Measurements from ENCODE around the gene PIERCE2.
A peak's percentile ranks its signal among the peaks of the same experiment; 100 is the strongest.
"Not testable (repeated sequence)": the region's sequence is repeated elsewhere in the genome, so short reads cannot be mapped to it uniquely, and the experiment has no call there.

Gene PIERCE2, protein sequence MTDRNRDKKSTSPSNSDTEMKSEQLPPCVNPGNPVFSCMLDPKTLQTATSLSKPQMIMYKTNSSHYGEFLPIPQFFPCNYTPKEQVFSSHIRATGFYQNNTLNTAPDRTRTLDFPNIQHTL

DNA sequence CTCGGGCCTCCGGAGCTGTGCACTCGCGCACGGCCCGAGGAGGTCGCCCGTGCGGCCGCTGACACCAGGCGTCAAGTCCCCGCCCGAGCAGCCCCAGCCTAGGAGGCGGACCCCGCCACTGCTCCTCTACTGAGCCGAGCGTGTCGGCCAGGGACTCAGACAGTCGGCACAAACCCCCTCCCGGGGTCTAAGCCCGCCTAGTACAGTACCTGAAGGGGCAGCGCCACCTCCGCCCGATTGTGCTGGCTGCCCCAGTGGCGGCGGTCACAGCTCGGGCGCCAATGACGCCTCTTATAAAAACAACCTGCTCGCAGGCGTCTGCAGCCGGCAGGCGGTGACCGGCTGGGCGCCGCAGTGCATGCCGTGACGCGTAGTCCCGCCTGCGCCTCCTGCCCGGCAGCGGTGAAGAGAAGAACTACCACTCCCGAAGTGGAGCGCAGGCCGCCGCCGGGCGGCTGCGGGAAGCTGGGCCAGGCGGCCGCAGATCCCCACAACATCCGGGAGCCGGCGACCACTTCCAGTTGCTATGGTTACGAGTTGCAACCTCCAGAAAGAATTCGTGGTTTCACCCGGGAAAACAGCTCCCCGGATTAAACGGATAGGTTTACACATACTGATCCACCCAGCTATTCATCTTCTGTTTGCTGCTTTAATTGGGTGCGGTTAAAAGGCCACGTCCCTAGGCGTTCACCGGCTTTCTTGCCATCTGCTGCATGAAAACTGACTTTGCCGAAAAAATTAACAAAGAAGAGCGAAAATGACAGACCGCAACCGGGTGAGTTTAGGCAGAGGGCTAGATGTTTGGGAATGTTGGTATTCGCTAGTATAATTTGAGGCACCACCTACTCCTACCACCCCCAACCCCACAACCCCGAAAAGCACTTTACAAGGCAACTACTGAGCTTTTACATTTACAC, at the start of gene PIERCE2, which contains the start of gene CCPG1:
PIERCE2 (plus strand) TSS at position 484 of the 917 bp plus-strand sequence; CDS start at position 758, 274 bp downstream.
CCPG1 (minus strand) TSS at position 348 of the 917 bp plus-strand sequence. CDS start 18,935 bp downstream, outside the sequence.
- peak; percentile 92 for DNase-seq

DNA sequence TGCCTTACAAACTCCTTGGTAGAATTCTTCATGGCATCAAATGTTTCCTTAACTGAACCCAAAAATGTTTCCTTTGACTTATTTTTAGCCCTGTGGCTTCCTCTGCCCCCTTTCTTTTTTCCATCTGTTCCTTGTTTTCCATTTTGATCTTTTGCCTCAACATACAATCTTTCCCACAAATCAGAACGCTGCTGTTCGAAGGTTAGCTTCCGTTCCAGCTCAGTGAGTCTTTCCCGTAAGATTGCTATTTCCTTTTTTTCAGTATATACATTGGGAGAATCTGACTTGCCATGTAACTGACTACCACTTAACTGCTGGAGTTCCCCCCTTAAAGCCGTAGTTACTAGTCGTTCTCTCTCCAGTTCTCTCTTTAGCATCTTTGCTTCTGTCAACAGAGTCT, 48.0 kb upstream of the PIERCE2 start:
- no peak for DNase-seq

DNA sequence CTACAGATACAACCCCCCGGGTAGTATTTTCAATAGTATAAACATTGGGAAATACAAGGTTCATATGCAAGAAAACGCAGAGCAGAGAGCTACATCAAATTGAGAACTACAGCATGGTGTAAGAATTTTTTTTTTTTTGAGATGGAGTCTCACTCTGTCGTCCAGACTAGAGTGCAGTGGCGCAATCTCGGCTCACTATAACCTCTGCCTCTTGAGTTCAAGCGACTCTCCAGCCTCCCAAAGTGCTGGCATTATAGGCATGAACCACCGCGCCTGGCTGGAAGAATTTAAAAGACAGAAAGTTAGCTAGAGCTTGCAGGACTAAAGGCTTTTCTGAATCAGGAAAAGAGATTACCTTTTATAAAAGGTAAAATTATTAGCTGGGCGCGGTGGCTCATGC, 47.2 kb upstream of the PIERCE2 start:
- no peak for DNase-seq

DNA sequence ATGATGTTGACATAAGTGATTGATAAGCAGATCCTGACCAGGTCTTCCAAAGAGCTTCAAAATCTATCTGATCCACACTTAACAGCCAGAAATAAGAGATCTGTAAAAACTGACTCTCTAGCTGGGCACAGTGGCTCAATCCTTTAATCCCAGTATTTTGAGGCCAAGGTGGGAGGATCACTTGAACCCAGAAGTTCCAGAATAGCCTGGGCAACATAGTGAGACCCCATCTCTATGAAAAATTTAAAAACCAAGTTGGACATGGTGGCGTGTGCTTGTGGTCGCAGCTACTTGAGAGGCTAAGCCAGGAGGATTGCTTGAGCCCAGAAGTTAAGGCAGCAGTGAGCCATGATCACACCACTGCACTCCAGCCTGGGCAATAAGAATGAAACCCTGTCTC, 45.7 kb upstream of the PIERCE2 start:
- DNase-seq = no peak

DNA sequence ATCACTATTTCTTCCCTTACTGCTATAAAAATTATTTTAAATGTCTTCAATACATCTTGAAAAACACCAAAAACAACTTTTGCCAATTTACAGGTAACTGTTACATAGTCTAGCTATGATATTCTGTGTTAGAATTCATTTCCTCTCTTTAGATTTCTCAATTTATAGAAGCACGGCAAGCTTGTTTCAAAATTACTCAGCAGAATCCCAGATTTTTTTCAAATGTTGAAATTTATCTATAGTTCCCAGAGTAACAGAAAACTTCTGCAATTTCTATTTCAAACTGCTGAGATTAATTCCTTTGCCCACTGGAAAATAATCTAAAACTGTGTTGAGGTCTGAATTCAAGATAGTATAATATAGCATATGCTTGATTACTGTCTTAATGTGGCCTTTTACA, 41.3 kb upstream of the PIERCE2 start:
- DNase-seq = no peak

DNA sequence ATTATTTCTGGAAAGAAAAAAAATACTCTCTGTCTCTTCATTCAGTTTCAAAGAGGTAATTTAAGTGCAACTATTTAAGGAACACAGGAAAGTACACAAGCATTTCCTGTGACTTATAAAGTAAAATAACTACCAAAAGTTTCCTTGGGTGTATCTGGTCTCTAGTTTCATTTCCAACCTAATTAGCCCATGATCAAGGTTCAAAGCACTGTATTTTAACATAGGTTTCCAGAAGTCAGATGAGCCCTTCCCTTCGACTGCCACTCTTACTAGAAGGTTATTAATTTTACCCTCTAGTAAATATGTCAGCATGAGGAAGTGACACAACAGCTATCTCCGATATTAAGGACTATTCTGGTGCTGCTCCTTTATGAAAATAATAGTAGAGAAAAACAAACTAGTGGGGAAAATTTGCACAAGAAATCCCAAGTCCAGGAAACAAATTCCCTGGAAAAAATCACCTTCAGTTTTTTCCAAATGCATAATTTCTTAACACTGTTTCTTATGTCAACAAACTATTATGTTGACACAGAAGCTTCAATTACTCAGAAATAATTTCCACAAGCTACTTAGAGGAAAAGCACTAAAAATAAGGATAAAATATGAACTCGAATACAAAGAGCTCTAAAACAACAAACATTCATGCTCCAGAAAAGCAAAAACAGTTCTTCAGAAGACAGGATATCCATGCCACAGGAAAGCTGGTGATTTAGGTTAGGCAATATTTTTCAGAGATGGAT, 35.4 kb upstream of the PIERCE2 start:
- DNase-seq = no peak

DNA sequence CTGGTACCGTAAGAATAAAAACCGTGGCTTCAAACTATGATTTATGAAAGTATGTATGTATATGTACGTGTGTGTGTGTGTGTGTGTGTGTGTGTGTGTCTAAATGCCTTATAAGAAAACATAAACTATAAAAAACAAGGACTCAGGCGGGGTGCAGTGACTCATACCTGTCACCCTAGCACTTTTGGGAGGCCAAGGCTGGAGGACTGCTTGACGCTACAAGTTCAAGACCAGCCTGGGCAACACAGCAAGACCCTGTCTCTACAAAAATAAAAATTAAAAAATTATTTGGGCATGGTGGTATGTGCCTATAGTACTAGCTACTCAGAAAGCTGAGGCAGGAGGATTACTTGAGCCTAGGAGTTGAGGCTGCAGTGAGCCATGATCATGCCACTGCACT, 29.2 kb upstream of the PIERCE2 start:
- DNase-seq = no peak

DNA sequence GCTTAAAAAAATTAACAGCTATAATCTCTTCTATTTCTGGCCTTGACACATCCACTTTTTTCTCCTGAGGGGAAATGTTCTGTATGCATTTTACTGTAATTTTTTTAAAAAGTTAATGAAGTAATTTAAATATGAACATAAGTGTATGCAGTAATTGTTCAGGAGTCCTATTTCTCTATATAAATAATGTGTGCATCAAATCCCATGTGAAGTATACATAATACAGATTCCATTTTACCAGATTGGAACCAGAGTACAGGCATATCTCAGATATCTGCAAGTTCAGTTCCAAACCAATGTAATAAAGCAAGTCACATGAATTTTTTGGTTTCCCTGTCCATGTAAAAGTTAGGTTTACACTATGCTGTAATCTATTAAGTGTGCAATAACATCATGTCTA, 26.7 kb upstream of the PIERCE2 start:
- no peak for DNase-seq

DNA sequence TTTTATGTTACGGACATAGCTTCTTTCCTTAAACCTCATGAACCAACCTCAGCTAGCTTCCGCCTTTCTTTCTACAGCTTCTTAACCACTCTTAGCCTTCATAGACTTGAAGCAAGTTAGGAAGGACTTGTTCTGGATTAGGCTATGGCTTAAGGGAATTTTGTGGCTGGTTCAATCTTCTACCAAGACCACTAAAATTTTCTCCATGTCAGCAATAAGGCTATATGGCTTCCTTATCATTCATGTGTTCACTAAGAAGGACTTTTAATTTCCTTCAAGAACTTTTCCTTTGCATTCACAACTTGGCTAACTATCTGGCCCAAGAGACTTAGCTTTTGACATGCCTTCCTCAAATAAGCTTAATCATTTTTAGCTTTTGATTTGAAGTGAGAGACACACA, 24.6 kb upstream of the PIERCE2 start:
- DNase-seq = no peak

DNA sequence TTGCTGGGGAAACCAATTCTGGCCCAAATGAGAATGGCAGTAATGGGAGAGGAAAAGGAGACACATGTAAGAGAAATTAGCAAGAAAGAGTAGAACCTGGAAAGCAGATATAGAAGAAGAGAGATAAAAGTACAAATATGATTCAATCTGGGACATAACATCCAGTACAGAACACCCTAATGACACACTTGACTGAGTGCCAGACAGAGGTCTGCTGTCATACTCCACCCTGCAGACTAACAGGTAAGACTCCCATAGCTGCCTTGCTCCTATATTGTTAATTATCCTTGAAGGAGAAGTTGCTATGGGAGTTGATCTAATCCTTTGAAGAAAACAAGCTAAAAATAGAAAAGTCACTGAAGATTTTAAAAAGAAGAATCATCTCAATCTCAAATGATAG, 21.3 kb upstream of the PIERCE2 start:
- no peak for DNase-seq

DNA sequence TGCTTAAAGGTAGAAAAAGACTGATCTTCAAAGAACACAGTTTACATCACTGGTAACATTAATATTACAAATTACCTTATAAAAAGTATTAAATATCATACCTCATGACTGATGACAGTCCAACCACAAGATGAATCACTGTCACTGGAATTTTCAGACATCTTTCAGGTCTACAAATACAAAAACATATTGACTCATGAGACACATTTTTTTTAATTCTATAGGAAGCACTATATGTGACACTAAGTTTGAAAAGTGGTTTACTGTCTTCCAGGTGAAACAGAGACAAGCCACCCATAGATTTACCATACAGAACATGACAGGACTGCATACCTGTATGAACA, 19.1 kb upstream of the PIERCE2 start:
- DNase-seq = no peak

DNA sequence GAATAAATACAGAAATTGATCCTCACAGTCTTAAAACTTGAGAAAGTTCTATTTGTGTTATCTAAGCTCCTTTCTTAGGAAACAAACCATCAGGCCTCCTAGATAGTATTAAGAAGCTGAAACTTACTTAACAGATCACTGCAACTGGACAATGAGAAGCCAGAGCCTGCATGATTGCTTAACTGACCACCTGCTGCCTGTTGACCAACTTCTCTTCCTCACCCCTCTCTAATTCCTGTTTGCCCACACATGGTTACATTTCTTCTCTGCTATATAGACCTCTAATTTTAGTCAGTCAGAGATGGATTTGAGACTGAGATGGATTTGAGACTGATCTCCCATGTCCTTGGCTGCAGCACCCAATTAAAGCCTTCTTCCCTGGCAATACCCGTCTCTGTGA, 13.6 kb upstream of the PIERCE2 start:
- no peak for DNase-seq

DNA sequence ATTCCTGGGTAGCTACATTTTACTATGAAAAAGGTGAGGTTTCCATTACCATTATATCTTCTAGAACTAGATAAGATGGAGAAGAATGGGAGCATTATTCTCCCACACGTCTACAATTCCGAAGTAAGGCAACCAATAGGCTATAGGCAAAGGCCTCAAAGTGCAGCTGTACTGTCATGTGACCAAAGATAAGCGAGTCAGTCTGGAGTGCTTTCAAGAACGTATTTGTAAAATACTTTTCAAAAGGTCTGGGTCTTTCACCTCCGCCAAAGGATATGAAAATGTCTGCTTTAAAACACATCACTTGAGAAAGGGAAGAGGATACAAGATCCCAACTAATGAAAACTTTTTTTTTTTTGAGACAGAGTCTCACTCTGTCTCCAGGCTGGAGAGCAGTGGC, 10.1 kb upstream of the PIERCE2 start:
- DNase-seq = no peak

DNA sequence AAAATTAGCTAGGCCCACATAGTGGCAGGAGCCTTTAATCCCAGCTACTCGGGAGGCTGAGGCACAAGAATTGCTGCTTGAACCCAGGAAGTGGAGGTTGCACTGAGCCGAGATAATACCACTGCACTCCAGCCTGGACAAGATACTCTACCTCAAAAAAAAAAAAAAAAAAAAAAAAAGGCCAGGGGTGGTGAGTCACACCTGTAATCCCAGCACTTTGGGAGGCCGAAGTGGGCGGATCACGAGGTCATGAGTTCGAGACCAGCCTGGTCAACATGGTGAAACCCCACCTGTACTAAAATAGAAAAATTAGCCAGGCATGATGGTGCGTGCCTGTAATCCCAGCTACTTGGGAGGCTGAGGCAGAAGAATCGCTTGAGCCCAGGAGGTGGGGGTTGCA, 8.2 kb upstream of the PIERCE2 start:
- not testable (repeated sequence) for DNase-seq

DNA sequence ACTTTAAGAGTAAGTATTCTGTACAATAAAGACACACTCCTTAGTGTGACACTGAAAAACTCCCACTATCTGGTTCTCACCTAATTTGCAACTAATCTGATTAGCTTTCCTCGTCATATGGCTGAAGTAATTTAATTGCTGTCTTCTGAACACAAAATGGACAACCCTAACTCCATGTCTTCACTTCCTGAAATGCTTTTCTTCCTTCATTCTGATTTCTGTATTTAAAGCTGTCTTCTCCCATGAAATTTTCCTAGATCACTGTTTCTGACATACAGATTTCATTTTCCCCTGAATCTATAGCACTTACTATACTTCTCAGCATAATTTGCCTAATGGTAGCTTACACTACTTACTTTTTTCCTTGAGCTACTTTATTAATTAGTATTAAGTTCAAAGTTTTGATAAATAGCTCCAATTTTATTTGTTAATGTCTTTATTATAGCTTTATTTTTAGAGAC, 6.5 kb upstream of the PIERCE2 start:
- DNase-seq = no peak

DNA sequence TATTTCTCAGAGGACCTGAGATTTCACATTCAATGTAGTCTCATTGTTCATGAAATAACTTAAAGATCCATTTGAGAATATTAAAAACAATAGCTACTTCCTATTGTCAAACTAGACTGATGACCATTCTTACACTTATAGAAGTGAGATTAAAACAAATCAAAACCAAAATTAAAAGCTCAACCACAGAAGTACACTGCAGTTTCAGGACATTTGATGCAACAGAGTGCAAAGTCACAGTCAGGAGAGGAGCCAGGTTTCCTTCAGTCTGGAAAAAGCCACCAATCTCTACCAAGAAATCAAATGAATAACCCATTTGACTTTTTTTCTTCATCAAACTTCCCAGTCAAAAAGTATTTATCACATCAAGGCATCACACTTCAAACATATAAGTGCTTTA, 5.6 kb upstream of the PIERCE2 start:
- no peak for DNase-seq

DNA sequence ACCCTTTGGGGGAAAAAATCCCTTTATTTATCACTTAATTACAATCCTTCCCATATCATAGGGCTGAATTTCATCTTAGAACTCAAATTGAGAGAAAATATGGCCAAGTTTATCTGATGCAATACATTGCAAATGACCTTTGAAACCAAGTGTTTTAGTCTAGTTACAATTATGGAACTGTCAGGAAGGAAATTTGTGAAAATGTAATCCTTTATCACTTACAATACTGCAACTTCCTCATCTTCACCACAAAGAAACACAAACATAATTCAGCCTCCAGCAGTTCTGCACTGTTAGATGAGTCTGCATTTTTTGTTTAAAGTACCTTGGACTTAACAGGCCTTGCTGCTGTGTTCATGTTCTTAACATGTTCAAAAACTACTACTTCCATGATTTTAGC, 4.8 kb upstream of the PIERCE2 start:
- peak; percentile 3 for DNase-seq

DNA sequence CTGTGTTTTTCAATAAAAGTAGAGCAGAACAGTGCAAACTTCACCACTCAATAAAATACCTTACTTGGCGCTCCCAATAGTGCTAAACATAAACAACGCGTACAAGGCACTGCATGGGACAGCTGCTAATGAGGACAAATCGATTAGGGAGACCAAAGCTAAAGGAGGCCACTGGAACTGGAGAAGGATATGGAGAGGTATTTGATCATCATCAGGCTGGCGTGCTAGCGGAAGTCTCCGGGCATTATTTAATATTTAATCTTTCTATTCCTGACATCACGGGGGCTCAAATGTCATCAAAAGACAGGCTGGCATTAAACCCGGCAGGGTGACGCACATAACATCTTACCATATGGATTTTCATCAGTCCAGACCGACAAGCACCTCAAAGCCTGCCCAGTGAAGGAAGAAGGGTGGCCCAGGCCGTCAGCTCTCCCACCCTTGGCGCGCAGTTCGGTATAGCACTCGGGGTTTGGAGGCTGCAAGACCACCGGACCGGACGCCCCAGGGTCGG, 740 bp upstream of the PIERCE2 start:
- no peak for DNase-seq

DNA sequence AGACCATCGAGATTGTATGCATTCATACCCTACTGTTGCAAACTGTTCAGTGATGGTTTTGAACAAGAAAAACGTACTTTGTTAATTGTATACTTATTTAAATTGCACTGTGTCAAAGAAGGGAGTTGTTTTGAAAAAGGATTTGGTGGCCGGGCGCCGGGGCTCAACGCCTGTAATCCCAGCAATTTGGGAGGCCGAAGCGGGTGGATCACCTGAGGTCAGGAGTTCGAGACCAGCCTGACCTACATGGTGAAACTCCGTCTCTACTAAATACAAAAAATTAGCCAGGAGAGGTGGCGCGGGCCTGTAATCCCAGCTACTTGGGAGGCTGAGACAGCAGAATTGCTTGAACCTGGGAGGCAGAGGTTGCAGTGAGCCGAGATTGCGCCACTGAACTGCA, 681 bp downstream of the PIERCE2 start:
- DNase-seq = not testable (repeated sequence)

DNA sequence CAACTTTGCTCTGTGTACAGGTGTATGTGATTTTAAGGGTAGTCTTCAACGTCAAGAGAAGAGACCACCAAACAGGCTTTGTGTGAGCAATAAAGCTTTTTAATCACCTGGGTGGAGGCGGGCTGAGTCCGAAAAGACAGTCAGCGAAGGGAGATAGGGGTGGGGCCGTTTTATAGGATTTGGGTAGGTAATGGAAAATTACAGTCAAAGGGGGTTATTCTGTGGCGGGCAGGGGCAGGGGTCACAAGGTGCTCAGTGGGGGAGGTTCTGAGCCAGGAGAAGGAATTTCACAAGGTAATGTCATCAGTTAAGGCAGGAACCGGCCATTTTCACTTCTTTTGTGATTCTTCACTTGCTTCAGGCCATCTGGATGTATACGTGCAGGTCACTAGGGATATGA, 9.4 kb downstream of the PIERCE2 start:
- not testable (repeated sequence) for DNase-seq

DNA sequence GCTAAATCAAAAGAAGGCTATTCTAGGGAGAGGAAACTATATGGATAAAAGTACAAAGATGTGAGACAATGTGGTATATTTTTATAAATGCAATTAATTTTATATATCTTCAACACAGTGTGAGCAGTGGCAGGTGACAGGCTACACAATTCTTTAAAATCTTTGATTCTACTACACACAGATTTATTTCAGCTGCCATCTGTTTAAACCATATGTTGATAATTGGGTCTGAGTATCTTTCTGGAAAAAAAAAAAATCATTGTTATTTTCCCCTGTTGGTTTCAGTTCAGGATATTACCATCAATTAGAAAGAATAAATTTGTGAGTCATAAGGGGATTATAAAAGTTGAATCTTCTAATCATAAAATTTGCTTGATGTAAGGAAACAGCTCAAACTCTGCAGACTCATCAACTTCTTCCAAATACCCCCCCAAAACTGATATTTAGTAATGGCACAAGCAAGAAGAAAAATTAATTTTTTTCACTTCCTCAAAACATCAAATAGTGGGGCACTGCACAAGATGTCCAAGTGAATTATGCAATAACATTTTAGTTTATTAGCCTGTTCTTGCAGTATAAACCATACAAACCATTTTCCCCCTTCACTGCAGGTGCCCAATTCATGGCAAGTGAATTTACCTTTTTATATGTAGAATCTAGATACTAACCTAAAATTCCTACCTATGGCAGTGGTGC, 12.0 kb downstream of the PIERCE2 start:
- no peak for DNase-seq

DNA sequence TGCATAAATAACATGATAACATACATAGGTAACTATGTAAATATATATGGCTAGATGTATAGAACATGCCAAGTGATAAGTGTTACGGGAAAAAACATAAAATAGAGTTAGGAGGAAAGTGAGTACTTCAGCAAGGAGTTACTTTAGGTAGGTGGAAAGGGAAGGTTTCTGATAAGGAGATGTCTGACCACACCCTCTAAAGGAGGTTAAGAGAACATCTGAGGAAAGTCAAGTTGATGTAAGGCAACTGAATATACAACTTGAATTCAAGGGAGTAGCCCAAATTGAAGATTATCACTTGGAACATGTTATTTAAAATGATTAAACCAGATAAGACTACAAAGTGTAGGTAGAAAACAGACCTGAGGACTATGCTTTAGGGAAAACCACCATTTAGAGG, 13.8 kb downstream of the PIERCE2 start:
- no peak for DNase-seq
